NK-92 (cell line): ENCODE data around the gene LILRB3.
"Not testable (repeated sequence)": the region's sequence is repeated elsewhere in the genome, so short reads cannot be mapped to it uniquely, and the experiment has no call there.

Experiments
- DNase-seq: peaks from one replicate; lab custom pipeline; 2025; ENCODE audit not compliant: unreplicated experiment; lab: John Stamatoyannopoulos, UW

The LILRB3 gene

DNA sequence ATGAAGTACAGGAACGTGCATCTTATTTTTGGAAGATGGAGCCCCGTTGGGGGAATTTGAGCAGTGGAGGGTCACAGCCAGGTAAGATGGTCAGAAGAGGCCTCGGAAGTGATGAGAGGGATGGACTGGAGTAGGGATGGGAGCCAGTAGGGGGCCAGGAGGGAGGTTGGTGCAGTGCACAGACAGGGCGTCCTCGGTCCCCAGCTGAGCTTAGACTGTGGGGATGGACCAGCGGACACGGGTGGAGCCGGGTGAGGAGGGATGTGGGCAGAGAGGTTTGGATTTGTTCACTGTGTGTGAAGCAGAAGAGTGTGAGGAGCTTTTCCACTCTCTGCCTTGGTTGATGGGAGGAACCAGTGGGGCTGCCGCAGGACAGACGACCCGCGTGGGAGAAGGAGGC lies 11.6 kb downstream of the LILRB3 start:
- no peak for DNase-seq

DNA sequence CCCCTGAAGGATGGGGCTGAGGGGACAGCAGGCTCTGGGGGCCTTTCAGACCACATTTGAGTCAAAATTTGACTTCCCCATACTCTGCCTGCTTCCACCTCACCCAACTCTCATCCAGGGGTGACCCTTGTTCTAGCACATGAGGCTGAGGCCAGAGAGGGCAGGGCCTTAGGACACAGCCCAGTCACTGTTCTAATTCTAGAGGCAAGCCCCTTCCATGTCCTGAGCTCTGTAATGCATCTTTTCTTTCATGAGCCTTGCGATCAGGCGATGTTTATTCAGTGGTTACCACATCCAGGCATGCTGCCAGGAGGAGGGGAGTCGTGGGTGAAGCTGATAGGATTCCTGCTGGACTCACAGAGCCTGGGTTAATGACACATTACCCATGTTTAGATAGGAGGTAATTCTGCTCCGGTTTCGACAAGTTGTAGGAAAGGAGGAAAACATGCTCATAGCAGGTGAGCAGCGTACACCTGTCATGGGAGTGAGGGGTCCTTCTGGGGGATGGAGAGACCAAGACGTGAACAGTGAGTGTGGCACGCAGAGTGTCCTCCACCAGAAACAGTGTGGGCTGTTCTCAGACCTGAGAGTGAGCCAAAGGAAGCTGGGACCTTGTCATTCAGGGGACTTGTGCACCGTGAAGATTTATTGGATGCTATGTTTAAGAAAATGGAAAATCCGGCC lies 12.9 kb downstream of the LILRB3 start:
- no peak for DNase-seq

DNA sequence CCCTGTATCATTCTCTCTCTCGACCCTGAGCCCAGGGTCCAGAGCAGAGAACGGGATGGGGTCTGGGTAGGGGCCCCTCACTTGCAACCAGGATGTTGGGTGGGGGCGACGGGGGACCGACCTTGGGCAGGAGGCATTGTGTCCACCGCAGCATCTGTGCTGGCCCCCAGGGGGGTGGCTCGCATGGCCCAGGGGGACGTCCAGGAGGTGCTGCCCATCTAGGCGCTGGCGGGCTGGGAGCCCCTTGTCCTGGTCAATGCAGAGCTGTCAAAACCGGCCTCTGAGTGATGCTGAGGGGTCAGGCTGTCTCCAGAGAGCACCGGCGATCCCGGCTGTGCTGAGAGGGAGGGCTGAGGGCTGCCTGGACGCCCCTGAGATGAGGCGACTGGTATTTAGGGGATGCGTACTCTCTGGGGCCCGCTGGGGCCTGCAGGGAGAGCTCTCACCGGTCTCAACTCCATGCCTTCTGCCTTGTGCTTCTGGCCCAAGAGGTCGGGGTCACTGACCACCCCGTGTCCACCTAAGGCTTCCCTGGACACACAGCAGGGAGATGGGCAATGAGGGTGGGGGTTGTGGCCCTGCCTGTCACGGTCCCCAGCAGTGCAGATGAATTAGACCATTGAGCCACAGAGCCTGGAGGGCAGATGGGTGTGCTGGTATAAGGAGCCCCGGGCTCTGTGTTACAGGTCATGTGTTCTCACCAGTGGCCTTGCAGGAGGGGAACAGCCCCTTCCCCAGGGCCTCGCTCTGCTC lies 13.6 kb downstream of the LILRB3 start:
- DNase-seq: no peak

DNA sequence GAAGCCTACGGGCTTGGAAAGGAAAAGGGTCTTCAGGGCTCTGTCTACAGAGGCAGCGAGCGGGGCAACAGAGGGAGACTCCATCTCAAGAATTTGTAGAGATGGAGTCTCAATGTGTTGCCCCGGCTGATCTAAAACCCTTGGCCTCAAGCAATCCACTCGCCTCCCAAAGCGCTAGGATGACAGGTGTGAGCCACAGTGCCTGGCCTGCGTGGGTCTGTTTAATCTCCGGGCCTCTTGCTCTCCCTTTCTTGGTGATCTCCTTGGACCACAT lies 14.1 kb downstream of the LILRB3 start:
- no peak for DNase-seq

DNA sequence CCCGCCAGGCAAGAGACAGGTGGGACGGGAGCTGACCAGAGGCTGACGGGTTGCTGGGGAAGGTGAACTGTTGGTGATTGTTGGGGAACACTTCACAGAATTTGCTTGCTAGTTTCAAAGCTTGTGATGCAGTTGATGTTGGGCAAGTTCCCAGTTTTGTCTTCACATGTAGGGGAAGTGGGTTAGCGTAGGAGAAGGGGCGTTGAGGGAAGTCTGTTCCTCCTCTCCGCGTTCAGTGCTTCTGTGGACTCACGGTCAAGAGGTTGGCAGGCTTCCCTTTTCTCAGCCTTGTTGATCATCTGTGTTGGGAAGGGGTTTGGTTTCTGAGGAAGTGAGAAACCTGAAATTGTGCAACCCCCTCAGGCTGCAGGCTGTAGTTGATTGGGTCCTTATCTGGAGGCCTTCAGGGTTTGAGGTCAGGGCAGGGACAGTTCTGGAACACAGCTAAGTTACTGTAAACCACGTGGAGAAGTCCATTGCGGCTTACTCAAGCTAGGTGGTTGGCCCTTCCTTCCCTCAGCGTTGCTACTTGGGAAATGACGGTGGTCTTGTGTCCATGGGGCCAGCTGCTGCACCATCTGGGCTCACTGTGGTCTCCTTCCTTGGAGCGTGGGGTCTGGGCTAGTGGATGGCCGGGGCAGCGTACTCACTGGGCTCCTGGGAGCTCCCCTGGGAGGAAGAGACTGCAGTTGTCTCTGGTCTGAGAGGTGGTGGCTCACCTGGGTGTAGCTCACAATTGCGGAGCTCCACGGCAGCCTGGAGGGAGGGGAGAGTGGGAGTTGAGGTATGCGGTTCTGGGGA lies 14.6 kb downstream of the LILRB3 start:
- DNase-seq: no peak

DNA sequence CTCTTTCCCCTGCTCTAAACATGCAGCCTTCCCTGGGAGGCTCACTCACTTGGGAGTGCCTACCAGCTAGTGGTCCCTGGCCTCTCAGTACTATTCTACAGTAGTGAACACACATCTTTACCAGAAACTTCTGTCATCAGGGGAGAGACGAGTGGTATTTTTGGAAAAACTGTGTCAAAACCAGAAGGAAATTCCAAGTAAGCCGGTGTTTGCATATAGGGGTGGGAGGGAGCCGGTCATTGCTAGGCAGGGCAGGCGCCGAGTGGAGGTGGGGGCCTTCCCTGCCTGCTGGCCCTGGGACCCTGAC lies 15.2 kb downstream of the LILRB3 start:
- no peak for DNase-seq

DNA sequence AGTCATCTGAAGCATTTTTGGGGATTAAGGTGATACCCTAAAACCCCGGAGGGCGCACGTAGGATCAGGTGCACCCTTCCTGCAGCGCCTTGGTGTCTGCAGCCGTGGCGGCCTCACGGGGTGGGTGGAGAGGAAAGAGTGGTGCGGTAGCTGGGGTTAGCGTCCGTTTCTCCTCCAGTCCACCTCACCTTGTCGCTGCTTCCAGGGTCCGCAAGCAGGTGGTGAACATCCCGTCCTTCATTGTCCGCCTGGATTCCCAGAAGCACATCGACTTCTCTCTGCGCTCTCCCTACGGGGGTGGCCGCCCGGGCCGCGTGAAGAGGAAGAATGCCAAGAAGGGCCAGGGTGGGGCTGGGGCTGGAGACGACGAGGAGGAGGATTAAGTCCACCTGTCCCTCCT lies 15.6 kb downstream of the LILRB3 start:
- DNase-seq: not testable (repeated sequence)

DNA sequence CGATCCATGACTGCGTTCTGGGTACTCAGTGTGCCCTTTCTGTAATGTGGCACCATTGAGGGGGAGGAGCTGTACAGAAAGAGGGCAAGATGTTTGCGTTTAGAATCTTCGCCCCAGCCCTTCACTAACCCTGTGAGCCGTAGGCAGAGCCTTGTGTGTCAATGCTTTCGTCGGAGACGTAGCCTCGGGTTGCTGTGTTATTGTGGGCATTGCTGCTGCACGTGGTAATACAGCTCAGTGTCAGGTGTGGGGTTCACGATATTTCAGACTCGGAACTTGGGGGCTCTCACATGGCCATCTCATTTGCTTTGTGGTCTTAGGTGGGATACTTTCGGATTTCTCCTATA lies 16.0 kb downstream of the LILRB3 start:
- DNase-seq: no peak

DNA sequence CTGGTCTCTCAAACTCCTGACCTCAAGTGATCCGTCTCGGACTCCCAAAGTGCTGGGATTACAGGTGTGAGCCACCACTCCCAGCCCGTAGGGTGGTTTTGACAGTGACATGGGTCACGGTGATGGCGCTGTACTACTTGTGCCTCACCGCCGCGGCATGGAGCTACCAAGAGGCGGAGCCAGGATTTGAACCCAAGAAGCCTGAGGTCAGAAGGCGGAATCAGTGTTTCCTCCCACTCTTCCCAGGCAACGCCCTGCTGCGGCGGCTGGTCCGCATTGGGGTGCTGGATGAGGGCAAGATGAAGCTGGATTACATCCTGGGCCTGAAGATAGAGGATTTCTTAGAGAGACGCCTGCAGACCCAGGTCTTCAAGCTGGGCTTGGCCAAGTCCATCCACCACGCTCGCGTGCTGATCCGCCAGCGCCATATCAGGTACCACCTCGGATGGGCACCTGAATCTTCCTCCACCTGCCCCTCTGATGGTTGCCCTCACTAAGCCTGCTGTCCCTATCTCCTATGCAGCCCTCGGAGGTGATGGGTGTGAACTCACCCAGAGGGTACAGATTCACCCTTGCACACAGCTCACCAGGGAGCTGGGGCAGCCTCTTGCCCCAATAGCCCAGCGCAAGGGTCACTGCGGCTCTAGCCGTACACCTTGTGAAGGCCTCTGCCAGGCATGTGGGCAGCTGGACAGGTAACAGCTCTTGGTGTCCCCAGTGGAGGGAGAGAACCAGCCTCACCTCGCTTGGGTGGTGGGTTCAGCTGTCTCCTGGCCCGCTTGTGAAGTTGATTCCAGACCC lies 16.6 kb downstream of the LILRB3 start:
- DNase-seq: no peak

DNA sequence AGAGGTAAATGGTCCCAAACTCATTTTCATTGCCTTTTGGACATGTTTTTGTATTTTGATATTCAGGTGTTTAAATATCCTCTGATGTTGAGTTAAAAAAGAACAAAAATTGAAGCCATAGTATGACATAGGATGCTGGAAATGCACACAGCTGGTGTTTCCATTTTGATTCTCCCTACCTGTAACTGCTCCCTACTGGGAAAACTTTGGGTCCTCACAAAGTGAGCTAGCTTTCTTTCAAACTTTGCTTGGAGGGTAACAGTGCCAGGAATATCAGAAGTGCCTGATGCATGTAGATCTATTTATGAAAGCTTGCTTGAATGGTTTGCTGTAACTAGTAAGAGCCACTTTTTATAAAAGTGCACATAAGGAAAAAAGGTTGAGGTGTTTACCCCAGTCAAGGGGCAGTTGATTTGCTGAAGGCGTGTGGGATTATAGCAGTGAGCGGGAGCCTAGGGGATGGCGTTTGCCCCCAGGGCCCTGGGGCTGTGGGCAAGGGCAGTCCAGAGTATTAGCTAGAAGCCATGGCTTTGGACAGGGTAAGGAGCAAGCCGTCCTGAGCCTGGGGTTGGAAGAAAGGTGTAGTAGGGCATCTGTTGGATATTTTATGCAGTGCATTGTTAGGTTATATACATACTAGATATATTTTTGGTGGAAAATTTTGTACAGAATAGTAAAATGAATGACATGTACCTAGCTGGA lies 17.9 kb downstream of the LILRB3 start:
- DNase-seq: no peak

DNA sequence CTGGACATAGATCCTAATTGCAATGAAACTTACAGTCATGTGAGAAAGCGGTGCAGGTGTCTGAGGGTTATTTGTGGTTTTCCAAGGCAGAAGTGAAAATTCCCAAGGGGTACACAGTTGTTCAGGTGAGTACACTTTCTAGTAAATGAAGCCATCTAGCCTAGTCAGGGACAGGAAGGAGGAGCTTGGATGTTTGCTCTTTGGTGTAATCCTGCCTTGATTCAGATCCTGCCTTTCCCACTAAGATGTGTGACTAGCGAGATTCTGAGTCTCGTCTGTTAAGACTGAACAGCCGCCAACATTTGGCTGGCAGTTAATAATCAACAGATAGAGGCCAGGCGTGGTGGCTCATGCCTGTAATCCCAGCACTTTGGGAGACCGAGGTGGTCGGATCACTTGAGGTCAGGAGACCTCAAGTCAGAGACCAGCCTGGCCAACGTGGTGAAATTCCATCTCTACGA lies 19.6 kb downstream of the LILRB3 start:
- DNase-seq: no peak

DNA sequence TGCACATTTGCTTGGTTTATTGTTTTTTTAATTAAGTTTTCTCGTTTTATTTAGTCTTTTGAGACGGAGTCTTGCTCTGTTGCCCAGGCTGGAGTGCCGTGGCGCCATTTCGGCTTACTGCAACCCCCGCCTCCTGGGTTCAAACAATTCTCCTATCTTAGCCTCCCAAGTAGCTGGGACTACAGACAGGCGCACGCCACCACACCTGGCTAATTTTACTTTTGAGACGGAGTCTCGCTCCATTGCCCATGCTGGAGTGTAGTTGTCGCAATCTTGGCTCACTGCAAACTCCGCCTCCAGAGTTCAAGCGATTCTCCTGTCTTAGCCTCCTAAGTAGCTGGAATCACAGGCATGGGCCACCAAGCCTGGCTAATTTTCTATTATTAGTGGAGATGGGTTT lies 20.8 kb downstream of the LILRB3 start:
- DNase-seq: no peak

DNA sequence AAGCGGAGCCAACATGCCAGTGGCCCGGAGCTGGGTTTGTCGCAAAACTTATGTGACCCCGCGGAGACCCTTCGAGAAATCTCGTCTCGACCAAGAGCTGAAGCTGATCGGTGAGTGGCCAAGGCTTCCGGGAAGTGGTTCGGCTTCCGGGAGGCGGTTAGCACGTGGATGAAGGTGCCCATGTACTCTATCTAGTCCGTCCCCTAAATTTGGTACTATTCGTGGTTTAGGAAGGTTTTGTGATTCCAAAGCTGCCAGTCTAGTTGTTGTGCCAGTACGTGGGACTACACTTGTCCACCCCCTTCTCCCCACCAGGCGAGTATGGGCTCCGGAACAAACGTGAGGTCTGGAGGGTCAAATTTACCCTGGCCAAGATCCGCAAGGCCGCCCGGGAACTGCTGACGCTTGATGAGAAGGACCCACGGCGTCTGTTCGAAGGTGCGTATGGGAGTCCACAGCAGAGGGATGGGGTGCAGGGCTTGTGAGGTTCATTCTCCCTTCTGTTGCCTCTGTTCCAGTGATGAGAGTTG lies 21.6 kb downstream of the LILRB3 start:
- no peak for DNase-seq

DNA sequence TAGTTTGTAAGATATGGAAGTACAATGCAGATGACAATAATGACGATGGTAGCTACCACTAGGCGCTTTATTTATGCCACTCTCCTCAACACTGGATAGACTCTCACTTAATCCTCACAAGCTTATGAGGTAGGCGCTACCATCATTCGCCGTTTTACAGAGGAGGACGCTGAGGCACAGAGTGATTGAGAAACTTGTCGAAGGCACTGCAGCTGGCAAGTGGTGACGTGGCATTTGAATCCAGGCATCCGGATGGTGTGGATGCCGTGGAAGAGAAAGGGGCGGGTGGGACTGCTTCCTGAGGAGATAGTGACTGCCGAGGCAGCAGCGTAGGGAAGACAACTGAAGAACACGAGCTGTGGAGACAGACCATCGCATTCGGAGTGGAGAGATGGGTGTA lies 23.4 kb downstream of the LILRB3 start:
- no peak for DNase-seq

DNA sequence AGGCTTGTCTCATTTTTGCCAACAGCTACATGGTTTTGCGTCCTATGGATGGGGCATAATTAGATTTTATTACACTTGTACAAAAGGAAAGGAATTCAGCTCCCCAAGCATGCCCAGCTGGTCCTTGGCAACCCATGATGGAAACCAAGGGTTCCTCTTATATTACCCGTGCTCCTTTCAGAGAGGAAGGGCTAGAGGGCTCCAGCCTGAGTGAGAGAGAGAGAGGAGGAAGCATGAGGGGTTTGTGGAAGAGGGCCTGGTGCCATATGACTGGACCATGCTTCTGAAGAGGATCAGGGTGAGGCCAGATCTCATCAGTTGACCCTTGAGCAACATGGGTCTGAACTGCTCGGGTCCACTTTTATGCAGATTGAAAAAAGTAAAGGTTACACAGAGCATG lies 25.7 kb downstream of the LILRB3 start:
- no peak for DNase-seq

DNA sequence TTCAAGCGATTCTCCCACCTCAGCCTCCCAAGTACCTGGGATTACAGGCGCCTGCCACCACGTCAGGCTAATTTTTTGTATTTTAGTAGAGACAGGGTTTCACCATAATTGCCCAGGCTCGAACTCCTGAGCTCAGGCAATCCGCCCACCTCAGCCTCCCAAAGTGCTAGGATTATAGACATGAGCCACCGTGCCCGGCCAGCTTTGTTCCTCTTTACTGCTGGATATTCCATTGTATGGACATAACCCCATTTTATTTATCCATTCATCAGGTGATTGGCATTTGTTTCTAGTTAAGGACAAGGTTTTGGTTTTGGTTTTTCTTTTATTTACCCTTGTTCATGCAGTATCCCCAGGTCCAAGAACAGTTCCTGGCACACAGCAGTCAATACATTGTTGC lies 26.3 kb downstream of the LILRB3 start:
- DNase-seq: no peak

DNA sequence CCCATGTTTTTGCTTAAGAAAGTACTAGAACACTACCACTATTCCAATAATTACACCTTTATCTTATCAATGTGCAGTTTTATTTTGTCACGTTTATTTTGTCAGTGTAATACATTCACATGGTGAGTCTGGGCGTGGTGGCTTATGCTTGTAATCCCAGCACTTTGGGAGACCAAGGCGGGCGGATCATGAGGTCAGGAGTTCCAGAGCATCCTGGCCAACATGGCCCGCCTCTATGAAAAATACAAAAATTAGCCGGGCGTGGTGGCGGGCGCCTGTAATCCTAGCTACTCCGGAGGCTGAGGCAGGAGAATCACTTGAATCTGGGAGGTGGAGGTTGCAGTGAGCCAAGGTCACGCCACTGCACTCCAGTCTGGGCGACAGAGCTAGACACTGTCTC lies 28.3 kb downstream of the LILRB3 start:
- DNase-seq: not testable (repeated sequence)

DNA sequence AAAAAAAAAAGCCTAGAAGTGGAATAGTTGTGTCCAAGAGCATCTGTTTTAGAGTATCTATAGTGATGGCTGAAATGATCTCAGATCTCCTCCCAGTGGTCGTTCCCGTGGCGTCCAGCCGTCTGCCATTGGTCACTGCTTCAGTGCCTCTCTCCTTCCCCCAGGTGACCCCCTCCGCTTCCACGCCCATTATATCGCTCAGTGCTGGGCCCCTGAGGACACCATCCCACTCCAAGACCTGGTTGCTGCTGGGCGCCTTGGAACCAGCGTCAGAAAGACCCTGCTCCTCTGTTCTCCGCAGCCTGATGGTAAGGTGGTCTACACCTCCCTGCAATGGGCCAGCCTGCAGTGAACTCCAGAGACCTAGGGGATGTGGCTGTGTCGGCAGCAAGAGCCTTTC lies 29.8 kb downstream of the LILRB3 start:
- no peak for DNase-seq

DNA sequence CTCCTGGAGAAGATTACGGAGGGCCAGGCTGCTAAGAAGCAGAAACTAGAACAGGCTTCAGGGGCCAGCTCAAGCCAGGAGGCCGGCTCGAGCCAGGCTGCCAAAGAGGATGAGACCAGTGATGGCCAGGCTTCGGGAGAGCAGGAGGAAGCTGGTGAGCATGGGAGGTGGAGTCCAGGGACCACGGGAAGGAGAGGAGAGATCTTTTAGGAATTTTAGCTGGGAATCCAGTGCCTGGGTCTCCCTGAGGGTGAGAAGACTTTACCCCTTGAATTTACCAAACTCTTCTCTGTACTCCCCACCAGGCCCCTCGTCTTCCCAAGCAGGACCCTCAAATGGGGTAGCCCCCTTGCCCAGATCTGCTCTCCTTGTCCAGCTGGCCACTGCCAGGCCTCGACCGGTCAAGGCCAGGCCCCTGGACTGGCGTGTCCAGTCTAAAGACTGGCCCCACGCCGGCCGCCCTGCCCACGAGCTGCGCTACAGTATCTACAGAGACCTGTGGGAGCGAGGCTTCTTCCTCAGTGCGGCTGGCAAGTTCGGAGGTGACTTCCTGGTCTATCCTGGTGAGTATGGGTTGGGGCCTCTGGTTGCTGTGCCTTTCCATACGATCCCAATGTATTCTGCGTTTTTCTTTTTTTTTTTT lies 30.9 kb downstream of the LILRB3 start:
- no peak for DNase-seq
